Fibroblast of pulmonary artery (primary cell): Measurements from ENCODE around the gene IGF1R.

Experiments
- DNase-seq: peaks from one replicate; pipeline ENCODE4 v3.0.0-alpha.2; 2010; ENCODE audit warnings: low read depth
- H3K4me3 ChIP-seq: replicated peaks from 2 replicates; pipeline ENCODE4 v1.5.1; 2011; ENCODE audit warnings: low read depth, mild to moderate bottlenecking, control low read depth, low read length, moderate library complexity
- TF ChIP-seq, protein P1 (sequence below): IDR thresholded peaks from 2 replicates; pipeline ENCODE4 v1.5.1; 2011; ENCODE audit warnings: mild to moderate bottlenecking, control low read depth, low read length, inconsistent platforms; ENCODE audit errors: missing control alignments

The IGF1R gene

DNA sequence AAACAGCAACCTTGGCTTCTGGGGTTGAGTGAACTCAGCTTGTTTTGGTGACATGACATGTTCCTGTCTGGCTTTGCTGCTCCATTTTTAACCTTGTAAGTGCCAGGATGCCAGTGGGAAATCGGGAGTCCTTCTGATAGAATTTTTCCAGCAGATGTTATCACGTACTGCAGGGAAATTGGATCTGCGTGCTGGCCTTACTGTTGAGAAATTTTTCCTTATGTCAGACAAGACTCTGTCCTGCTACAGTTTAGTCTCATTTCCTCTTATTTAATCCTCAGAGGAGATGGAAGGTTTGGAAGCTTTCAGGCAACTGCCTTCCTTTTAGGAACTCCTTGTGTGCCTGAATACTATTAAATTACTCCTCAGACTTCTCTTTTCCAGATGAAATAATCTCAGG lies 278.7 kb downstream of the IGF1R start:
- peak; percentile 26 for DNase-seq
- TF ChIP-seq, protein P1, sequence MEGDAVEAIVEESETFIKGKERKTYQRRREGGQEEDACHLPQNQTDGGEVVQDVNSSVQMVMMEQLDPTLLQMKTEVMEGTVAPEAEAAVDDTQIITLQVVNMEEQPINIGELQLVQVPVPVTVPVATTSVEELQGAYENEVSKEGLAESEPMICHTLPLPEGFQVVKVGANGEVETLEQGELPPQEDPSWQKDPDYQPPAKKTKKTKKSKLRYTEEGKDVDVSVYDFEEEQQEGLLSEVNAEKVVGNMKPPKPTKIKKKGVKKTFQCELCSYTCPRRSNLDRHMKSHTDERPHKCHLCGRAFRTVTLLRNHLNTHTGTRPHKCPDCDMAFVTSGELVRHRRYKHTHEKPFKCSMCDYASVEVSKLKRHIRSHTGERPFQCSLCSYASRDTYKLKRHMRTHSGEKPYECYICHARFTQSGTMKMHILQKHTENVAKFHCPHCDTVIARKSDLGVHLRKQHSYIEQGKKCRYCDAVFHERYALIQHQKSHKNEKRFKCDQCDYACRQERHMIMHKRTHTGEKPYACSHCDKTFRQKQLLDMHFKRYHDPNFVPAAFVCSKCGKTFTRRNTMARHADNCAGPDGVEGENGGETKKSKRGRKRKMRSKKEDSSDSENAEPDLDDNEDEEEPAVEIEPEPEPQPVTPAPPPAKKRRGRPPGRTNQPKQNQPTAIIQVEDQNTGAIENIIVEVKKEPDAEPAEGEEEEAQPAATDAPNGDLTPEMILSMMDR: no peak
- H3K4me3 ChIP-seq: no peak overlapping the region

DNA sequence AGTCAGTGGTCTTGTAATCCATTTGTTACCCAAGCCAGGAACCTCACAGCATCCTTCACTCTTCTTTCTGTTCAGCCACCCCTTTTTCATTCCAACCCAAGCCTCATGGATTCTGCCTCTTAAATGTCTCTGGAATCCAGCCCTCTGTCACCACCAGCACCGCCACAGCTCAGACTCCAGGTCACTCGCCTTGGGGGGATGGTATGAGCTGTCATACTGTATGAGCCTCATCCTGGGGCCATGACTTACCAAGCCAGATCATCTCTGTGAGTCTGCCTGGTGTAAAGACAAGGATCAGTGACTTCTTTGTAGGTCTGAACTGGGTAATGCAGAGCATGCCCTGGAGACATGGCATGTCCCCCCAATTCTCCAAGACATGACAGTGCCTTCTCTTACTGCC lies 279.7 kb downstream of the IGF1R start:
- H3K4me3 ChIP-seq: no peak overlapping the region
- no peak for DNase-seq
- TF ChIP-seq, protein P1: no peak

GRCh38 chr15:98930576-98930975 lies 282.2 kb downstream of the IGF1R start:
- H3K4me3 ChIP-seq: no peak overlapping the region
- TF ChIP-seq, protein P1: no peak
- DNase-seq: no peak

- H3K4me3 ChIP-seq: no peak overlapping the region
- TF ChIP-seq, protein P1: no peak
Observed at GRCh38 chr15:98931004-98931403, 282.7 kb downstream of the IGF1R start.

GRCh38 chr15:98933406-98933805 lies 285.1 kb downstream of the IGF1R start:
- DNase-seq: no peak
- H3K4me3 ChIP-seq: no peak overlapping the region
- TF ChIP-seq, protein P1: no peak

More at GRCh38 chr15:98931004-98931403, 282.7 kb downstream of the IGF1R start:
- DNase-seq: no peak

DNA sequence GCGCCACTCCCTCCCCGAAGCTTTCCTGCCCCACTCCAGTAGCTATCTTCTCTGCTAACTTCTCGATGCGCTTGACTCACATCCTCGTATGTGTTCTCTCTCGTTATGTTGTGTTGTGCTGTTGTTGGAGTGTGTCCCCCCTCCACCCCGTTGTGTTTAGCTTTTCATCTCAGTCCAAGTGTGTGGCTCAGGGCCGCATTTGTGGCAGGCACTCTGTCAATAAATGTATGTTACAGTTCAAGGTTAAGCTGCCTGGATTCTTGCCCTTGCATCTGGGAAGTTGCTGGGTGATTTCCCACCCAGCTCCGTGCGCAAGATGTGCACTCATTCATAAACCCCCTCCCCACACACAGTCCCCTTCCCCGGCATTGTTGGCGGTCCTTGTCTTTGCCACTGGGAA lies 287.4 kb downstream of the IGF1R start:
- no peak for DNase-seq
- H3K4me3 ChIP-seq: no peak overlapping the region
- TF ChIP-seq, protein P1: no peak

GRCh38 chr15:98937413-98938104 lies 289.2 kb downstream of the IGF1R start:
- no peak for DNase-seq
- TF ChIP-seq, protein P1: no peak
- no peak overlapping the region for H3K4me3 ChIP-seq
